GM18517 (cell line): ENCODE data around the gene AKR1C8.
"Not testable (repeated sequence)": the region's sequence is repeated elsewhere in the genome, so short reads cannot be mapped to it uniquely, and the experiment has no call there.

Experiments used
- ATAC-seq: cut with Tn5 transposase; IDR thresholded peaks from one replicate; pipeline ENCODE4 v1.9.1; 2021; ENCODE audit warnings: mild to moderate bottlenecking, moderate library complexity; ENCODE audit not compliant: unreplicated experiment

Gene AKR1C8

GRCh38 chr10:5184987-5185775 is at the start of gene AKR1C8:
Gene AKR1C8, minus strand, starts transcription at chr10:5185150. Its CDS starts 46 bp downstream, at chr10:5185104.
- ATAC-seq: no peak

DNA sequence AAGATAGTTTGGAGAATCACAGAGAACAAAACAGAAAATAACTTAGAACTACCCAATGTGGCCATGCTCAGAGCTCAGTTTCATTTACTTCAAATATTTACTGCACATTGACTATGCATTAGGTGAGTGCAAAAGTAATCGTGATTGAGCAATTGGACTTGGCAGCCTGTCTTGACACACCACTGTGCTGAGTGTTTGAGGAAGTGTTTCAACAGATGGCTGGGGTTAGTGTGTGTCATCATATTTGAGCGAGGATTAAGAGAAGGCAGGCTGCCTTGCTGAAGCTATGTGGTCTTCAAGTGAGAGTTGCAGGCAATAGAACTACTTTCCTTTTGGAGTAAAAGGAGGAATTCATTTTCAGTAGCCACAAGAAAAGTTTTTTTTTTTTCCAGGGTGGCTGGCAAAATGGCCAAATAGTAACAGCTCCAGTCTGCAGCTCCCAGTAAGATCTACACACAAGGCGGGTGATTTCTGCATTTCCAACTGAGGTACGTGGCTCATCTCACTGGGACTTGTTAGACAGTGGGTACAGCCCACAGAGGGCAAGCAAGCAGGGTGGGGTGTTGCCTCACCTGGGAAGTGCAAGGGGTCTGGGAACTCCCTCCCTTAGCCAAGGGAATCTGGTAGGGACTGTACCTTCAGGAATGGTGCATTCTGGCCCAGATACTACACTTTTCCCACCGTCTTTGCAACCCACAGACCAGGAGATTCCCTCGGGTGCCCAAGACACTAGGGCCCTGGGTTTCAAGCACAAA is 49.3 kb upstream of the AKR1C8 start:
- ATAC-seq: no peak

DNA sequence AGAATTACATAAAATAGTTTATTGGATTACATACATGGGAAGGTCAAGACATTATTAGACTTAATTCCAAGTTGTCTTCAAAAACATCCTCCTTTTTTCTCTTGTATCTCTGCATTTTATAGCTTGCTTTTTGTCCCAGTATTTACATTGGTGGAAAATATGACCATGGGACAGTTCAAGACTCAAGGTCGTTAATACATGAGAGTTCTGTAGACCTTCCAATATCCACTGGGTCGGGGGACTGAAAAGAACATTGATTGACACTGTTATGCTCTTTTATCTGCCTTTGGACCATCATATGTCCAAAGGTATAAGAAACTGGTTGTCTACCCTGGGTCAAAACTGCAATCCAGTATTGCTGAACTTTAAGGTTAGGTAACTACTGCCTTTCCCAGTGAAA is 48.4 kb upstream of the AKR1C8 start:
- no peak for ATAC-seq

- ATAC-seq: no peak
Observed at GRCh38 chr10:5229019-5229418, 44.1 kb upstream of the AKR1C8 start.

- not testable (repeated sequence) for ATAC-seq
Observed at GRCh38 chr10:5222942-5223341, 38.0 kb upstream of the AKR1C8 start.

DNA sequence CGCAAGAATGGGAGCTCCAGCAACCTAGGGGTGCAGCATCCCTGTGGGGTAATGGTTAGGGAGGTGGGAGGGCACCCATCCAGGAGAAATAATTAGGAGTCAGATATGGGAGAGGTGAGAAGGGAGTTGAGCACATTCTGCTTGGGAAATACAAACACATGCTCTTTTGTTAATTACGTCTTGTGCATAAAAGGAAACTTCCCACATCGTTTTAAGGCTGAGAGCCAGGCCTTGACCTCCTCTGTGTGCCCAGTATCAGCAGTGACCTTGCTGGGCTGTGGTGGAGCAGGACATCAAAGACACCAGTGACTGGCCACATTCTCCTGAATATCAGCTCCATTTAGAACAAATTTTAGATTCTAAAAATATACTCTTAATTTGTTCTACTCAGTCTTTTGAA is 34.3 kb upstream of the AKR1C8 start:
- ATAC-seq: no peak

DNA sequence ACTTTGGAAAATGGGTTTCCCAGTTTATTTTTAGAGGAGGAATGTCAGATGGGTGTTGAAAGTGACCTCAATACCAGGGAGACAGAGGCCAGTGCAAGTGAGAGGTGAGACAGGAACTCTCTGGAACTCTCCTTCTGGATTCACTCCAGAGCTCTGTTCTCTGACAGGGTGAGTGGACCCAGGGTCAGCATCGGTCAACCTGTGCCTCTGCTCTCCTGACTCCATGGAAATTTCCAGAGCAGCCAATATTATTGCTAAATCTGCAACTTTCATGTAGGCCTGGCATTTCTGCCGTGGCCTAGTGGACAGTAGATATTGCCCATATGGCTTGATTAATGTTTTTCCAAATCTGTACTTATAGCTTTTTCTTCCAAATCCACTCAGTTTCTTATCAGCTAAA is 31.9 kb upstream of the AKR1C8 start:
- no peak for ATAC-seq

GRCh38 chr10:5211696-5212536 is 27.0 kb upstream of the AKR1C8 start:
- ATAC-seq: no peak

DNA sequence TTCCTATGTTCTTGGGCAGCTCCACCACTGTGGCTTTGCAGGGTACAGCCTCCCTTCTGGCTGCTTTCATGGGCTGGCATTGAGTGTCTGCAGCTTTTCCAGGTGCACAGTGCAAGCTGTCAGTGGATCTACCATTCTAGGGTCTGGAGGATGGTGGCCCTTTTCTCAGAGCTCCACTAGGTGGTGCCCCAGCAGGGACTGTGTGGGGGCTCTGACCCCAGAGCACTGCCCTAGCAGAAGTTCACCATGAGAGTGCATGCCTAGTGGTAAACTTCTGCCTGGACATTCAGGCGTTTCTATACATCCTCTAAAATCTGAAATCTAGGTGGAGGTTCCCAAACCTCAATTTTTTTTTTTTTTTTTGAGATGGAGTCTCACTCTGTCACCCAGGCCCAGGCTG is 25.3 kb upstream of the AKR1C8 start:
- not testable (repeated sequence) for ATAC-seq

- ATAC-seq: not testable (repeated sequence)
Observed at GRCh38 chr10:5209776-5210175, 24.8 kb upstream of the AKR1C8 start.

- no peak for ATAC-seq
Observed at GRCh38 chr10:5206799-5207198, 21.8 kb upstream of the AKR1C8 start.

DNA sequence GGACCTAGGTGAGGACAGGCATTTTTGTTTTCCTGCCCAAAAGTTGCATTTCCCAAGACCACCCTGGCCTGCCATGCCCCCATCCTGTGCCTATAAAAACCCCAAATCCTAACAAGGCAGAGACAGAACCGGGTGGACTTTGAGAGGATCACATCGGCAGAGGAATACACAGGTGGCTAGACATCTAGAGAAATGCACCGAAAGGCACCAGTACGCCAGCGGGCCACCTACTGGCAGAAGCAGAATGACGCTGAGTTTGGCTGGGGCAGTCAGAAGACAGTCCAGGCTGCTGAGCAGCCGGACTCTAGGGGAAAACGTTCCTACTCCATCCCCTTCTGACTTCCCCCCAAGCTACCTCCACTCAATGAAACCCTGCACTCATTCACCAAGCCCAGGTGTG is 14.4 kb upstream of the AKR1C8 start:
- ATAC-seq: no peak

DNA sequence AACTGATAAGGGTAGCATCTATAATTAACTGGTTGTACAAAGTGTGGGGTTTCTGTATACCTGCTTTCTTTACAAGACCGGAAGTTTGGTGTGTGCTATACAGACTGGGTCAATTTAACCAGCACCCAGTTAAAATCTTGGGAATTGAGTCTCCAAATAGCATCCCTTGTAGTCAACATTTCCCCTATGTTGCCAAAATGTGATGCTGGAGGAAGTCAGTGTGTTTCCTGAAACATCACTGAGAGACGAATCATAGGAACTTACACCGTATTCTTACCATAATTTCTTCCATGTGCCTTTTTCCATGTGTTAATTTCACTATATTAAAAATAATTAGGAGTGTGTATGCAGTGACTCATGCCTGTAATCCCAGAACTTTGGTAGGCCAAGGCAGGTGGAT is 13.4 kb upstream of the AKR1C8 start:
- no peak for ATAC-seq

- no peak for ATAC-seq
Observed at GRCh38 chr10:5196702-5197113, 11.8 kb upstream of the AKR1C8 start, which contains the start of gene AKR1C4. Gene AKR1C4, plus strand, starts transcription at chr10:5196837. Its CDS starts 31 bp downstream, at chr10:5196868.

- no peak for ATAC-seq
Observed at GRCh38 chr10:5195727-5196374, 10.9 kb upstream of the AKR1C8 start.

DNA sequence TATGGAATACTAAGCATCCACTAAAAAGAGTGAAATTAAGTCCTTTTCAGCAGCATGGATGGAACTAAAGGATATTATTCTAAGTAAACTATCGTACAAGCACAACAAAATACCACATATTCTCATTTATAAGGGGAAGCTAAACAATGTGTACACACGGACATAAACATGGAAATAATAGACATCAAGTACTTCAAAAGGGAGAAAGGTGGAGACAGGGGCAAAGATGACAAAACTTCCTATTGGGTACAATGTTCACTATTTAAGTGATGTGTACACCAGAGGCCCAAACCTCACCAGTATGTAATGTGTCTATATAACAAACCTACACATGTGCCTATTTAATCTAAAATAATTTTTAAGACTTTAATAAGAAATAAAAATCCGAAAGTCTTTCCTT is 9.5 kb upstream of the AKR1C8 start:
- ATAC-seq: no peak

DNA sequence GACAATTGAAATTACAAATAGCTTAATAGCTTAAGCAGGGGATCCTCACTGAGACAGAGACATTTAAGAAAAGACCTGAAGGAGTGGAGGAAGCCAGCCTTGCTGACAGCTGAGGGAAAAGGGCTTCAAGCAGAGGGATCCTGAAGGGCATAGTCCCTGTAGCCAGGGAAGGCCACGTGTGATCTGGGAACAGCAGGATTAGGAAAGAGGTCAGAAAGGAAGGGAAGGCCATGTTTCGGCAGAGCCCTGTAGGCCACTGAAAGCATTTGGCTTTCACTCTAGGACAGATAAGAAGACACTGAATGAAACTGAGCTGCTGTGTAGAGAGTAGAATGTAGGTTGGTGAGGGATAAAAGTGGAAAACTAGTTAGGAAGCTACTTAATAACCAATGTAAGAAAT is 3.4 kb upstream of the AKR1C8 start:
- ATAC-seq: no peak

- ATAC-seq: no peak
Observed at GRCh38 chr10:5187867-5188266, 2.9 kb upstream of the AKR1C8 start.

DNA sequence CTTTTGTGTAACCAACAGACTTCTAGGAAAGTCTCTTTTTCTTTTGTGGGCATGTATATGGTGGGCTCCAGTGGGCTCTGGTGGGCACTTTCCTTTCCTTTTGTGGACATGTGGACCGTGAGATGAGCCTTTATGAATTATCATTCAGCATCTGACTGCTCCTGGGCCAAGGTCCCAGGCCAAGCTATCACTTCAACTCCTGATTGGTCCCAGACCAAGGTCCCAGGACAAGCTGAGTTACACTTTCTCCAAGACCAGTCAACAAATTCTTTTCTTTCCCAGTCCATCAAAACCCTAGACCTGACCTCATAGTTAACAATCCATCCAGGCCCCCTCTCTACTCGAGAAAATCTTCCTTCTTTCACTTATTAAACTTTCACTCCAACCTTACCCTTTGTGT is 1.0 kb downstream of the AKR1C8 start:
- no peak for ATAC-seq

GRCh38 chr10:5180503-5180902 is 4.4 kb downstream of the AKR1C8 start:
- ATAC-seq: not testable (repeated sequence)

GRCh38 chr10:5175581-5175980 is 9.4 kb downstream of the AKR1C8 start:
- ATAC-seq: not testable (repeated sequence)
